ENCODE measurements around the gene DTNA.
A peak's percentile ranks its signal among the peaks of the same experiment; 100 is the strongest.
"Not testable (repeated sequence)": the region's sequence is repeated elsewhere in the genome, so short reads cannot be mapped to it uniquely, and the experiment has no call there.

The DTNA gene

GRCh38 chr18:34709750-34710441, at the start of gene DTNA:
Gene DTNA, plus strand, starts transcription at chr18:34710298. Its CDS starts 45,679 bp downstream, at chr18:34755977.
- peak; percentile 92 for DNase-seq (ENCODE audit: low read depth)
- no peak for TF ChIP-seq CTCF (IDR thresholded peaks at IDR 0.05; ENCODE audit: control insufficient read depth, insufficient read depth, low read depth, low read length, missing control alignments)
- H3K4me3 ChIP-seq (ENCODE audit: control insufficient read depth, low read depth, low read length): peak within 1 kb of the TSS; percentile 26

- no peak for DNase-seq (ENCODE audit: low read depth)
- H3K4me3 ChIP-seq (ENCODE audit: control insufficient read depth, low read depth, low read length): no peak overlapping the region
- TF ChIP-seq CTCF (IDR thresholded peaks at IDR 0.05; ENCODE audit: control insufficient read depth, insufficient read depth, low read depth, low read length, missing control alignments): no peak
Measured at GRCh38 chr18:34660572-34660971, 49.5 kb upstream of the DTNA start.

GRCh38 chr18:34661464-34662087, 48.5 kb upstream of the DTNA start:
- H3K4me3 ChIP-seq (ENCODE audit: control insufficient read depth, low read depth, low read length): no peak overlapping the region
- peak; percentile 83 for TF ChIP-seq CTCF (IDR thresholded peaks at IDR 0.05; ENCODE audit: control insufficient read depth, insufficient read depth, low read depth, low read length, missing control alignments)
- DNase-seq (ENCODE audit: low read depth): no peak

GRCh38 chr18:34676816-34677574, 33.1 kb upstream of the DTNA start:
- DNase-seq (ENCODE audit: low read depth): no peak
- no peak for TF ChIP-seq CTCF (IDR thresholded peaks at IDR 0.05; ENCODE audit: control insufficient read depth, insufficient read depth, low read depth, low read length, missing control alignments)
- H3K4me3 ChIP-seq (ENCODE audit: control insufficient read depth, low read depth, low read length): no peak overlapping the region

GRCh38 chr18:34689750-34690149, 20.3 kb upstream of the DTNA start:
- DNase-seq (ENCODE audit: low read depth); H3K4me3 ChIP-seq (ENCODE audit: control insufficient read depth, low read depth, low read length): not testable (repeated sequence)

GRCh38 chr18:34691614-34692013, 18.5 kb upstream of the DTNA start:
- no peak for DNase-seq (ENCODE audit: low read depth)
- no peak overlapping the region for H3K4me3 ChIP-seq (ENCODE audit: control insufficient read depth, low read depth, low read length)
- TF ChIP-seq CTCF (IDR thresholded peaks at IDR 0.05; ENCODE audit: control insufficient read depth, insufficient read depth, low read depth, low read length, missing control alignments): no peak
